Endometrial microvascular endothelial cells (primary cell): Measurements from ENCODE around the gene CCT3. TPM values are rescaled to one million over a fixed set of nuclear protein-coding genes. Genes with fewer than 3 reads are reported as not detected.

Experiments
- total RNA-seq: library from RNA; depleted of rRNA; stranded (reverse); fragments of >200 nt; gene quantifications from one replicate; pipeline ENCODE4 v1.2.3, GENCODE V29; 2015; ENCODE audit errors: inconsistent ontology term

The CCT3 gene
- total RNA-seq, 1 donor from 2014 or later: 570 TPM

Other genes with a start within 250 kb of the CCT3 start
- gene LMNA, start 223.6 kb downstream of the CCT3 start, total RNA-seq: 860 TPM
- 0.09 TPM for gene SEMA4A, start 184.7 kb downstream of the CCT3 start, total RNA-seq
- gene SLC25A44, start 144.2 kb downstream of the CCT3 start, total RNA-seq: 22.6 TPM
- gene PMF1, start 125.3 kb downstream of the CCT3 start, total RNA-seq: 98.5 TPM
- not detected for gene BGLAP, start 96.1 kb downstream of the CCT3 start, total RNA-seq
- gene PAQR6, start 90.2 kb downstream of the CCT3 start, total RNA-seq: 0.37 TPM
- gene SMG5, start 55.5 kb downstream of the CCT3 start, total RNA-seq: 69.0 TPM
- gene TMEM79, start 54.0 kb downstream of the CCT3 start, total RNA-seq: 0.93 TPM
- 87.4 TPM for gene GLMP, start 42.6 kb downstream of the CCT3 start, total RNA-seq
- not detected for gene VHLL, start 39.0 kb downstream of the CCT3 start, total RNA-seq
- gene TSACC, start 234 bp upstream of the CCT3 start, total RNA-seq: not detected
- gene RHBG, start 30.9 kb upstream of the CCT3 start, total RNA-seq: not detected
- gene MEF2D, start 162.5 kb upstream of the CCT3 start, total RNA-seq: 53.5 TPM
- gene IQGAP3, start 234.3 kb upstream of the CCT3 start, total RNA-seq: 39.4 TPM
- not detected for gene TTC24, start 241.4 kb upstream of the CCT3 start, total RNA-seq